GM23248 (cell line): ENCODE measurements around the gene LAMA2. TPM values are rescaled to one million over a fixed set of nuclear protein-coding genes. Genes with fewer than 3 reads are reported as not detected.

Source experiments
- DNase-seq: peaks from one replicate; pipeline ENCODE4 v3.0.0-alpha.2; 2015
- H2AFZ ChIP-seq: fragments of 200-600 bp; sonication (generic); 2 replicates; pipeline ENCODE4 v1.6.1; 2016; ENCODE audit warnings: antibody characterized with exemption
- H3F3A ChIP-seq: fragments of 200-600 bp; sonication (generic); 2 replicates; pipeline ENCODE4 v1.6.1; 2016; ENCODE audit warnings: mild to moderate bottlenecking, antibody characterized with exemption, mixed run types; ENCODE audit not compliant: insufficient read depth
- H3K27ac ChIP-seq: fragments of 200-600 bp; sonication (generic); 2 replicates; pipeline ENCODE4 v1.5.1; 2016; ENCODE audit warnings: mild to moderate bottlenecking
- H3K27me3 ChIP-seq: fragments of 200-600 bp; sonication (generic); replicated peaks from 2 replicates; pipeline ENCODE4 v1.6.1; 2016; ENCODE audit warnings: mild to moderate bottlenecking; ENCODE audit not compliant: insufficient read depth
- H3K36me3 ChIP-seq: fragments of 200-600 bp; sonication (generic); 2 replicates; pipeline ENCODE4 v1.6.1; 2016; ENCODE audit warnings: low read depth, mild to moderate bottlenecking
- H3K4me1 ChIP-seq: fragments of 200-600 bp; sonication (generic); 2 replicates; pipeline ENCODE4 v1.6.1; 2016; ENCODE audit warnings: mild to moderate bottlenecking; ENCODE audit not compliant: insufficient read depth
- H3K4me2 ChIP-seq: fragments of 200-600 bp; sonication (generic); one replicate; pipeline ENCODE4 v1.6.1; 2016; ENCODE audit warnings: mild to moderate bottlenecking; ENCODE audit not compliant: unreplicated experiment
- H3K4me3 ChIP-seq: fragments of 200-600 bp; sonication (generic); 2 replicates; pipeline ENCODE4 v1.5.1; 2016; ENCODE audit warnings: mild to moderate bottlenecking
- H3K79me2 ChIP-seq: fragments of 200-600 bp; sonication (generic); 2 replicates; pipeline ENCODE4 v1.6.1; 2016; ENCODE audit warnings: mild to moderate bottlenecking; ENCODE audit not compliant: insufficient read depth
- H3K9ac ChIP-seq: fragments of 200-600 bp; sonication (generic); 2 replicates; pipeline ENCODE4 v1.6.1; 2016; ENCODE audit warnings: mild to moderate bottlenecking
- H3K9me2 ChIP-seq: fragments of 200-600 bp; sonication (generic); 2 replicates; pipeline ENCODE4 v1.6.1; 2016; ENCODE audit warnings: mixed run types, mild to moderate bottlenecking, moderate library complexity; ENCODE audit not compliant: insufficient read depth
- H3K9me3 ChIP-seq: fragments of 200-600 bp; sonication (generic); one replicate; pipeline ENCODE4 v1.6.1; 2017; ENCODE audit warnings: low read depth
- H4K20me1 ChIP-seq: fragments of 200-600 bp; sonication (generic); 2 replicates; pipeline ENCODE4 v1.6.0; 2016; ENCODE audit not compliant: insufficient read depth
- EZH2 ChIP-seq: fragments of 200-600 bp; sonication (generic); IDR thresholded peaks from 2 replicates; pipeline ENCODE4 v1.6.1; 2018; ENCODE audit warnings: antibody characterized with exemption, mild to moderate bottlenecking; ENCODE audit not compliant: insufficient read depth, poor library complexity, severe bottlenecking
- EZH2phosphoT487 ChIP-seq: fragments of 200-600 bp; sonication (generic); IDR thresholded peaks from 2 replicates; pipeline ENCODE4 v1.6.1; 2018; ENCODE audit warnings: antibody characterized with exemption, moderate library complexity, mild to moderate bottlenecking, low read depth; ENCODE audit not compliant: insufficient read depth
- WGBS, 2 experiments: methylation state at CpG; one replicate each; pipeline ENCODE4 v1.1.6; 2015 to 2017; ENCODE audit warnings: low lambda C conversion rate in 2 of 2, low coverage in 1 of 2; ENCODE audit errors: missing lambda C conversion rate in 2 of 2; 5-methylcytosine and 5-hydroxymethylcytosine counted together
- in situ Hi-C: fragments of 300-500 bp; cut with MboI; formaldehyde crosslinking; loops from 2 replicates; pipeline ENCODE4 v1.15.0; 2020
- polyA plus RNA-seq: library from polyadenylated mRNA; unstranded; fragments of >200 nt; fragmentation: Nextera tagmentation; extraction: Ambion mirVana; gene quantifications from 2 replicates; pipeline ENCODE4 v1.2.1, GENCODE V29; 2016
- total RNA-seq: library from RNA; depleted of rRNA; stranded (reverse); fragments of >200 nt; shearing (Covaris generic); gene quantifications from 2 replicates; pipeline ENCODE4 v1.2.3, GENCODE V29; 2014

LAMA2 gene
- total and polyA plus RNA-seq, 2 experiments from 2014 or later: 8.3 to 31.1 TPM

- 78 to 80% methylated on average over 2 of the region's 2 CpGs for WGBS, 2 experiments
- Histone ChIP-seq H3K9ac (no peak overlapping the region), H4K20me1 (no peaks in the 10 kb centered on the region), H3K9me3 (no peaks in the 10 kb centered on the region), H3K9me2 (no peaks in the 10 kb centered on the region), H3K36me3 (no peaks in the 10 kb centered on the region), H3K27me3 (no peaks in the 10 kb centered on the region), H2AFZ (no peak overlapping the region), H3K27ac (no peak overlapping the region), H3K79me2 (no peaks in the 10 kb centered on the region), H3F3A (no peaks in the 10 kb centered on the region), H3K4me2 (no peak overlapping the region), H3K4me3 (no peak overlapping the region), H3K4me1 (0 out of 2 replicates have a peak, but pooled peaks cover 3% of the 10 kb centered on the region)
- in situ Hi-C loops: no loop called here
- DNase-seq: no peak
- no peak for TF ChIP-seq EZH2
- TF ChIP-seq EZH2phosphoT487: no peak
Observed at GRCh38 chr6:129381885-129382284, 498.9 kb downstream of the LAMA2 start.

GRCh38 chr6:129382916-129383315 is 500.0 kb downstream of the LAMA2 start:
- no peaks in the 10 kb centered on the region for H3K27me3 ChIP-seq
- 88 to 92% methylated on average over 7 of the region's 7 CpGs for WGBS, 2 experiments
- 0 out of 2 replicates have a peak, but pooled peaks cover 6% of the 10 kb centered on the region for H3K36me3 ChIP-seq
- H3K9me3 ChIP-seq: no peaks in the 10 kb centered on the region
- H2AFZ ChIP-seq: no peak overlapping the region
- TF ChIP-seq EZH2: no peak
- TF ChIP-seq EZH2phosphoT487: no peak
- H3K9ac ChIP-seq: no peak overlapping the region
- no peak overlapping the region for H3K4me3 ChIP-seq
- no peak overlapping the region for H3K4me2 ChIP-seq
- in situ Hi-C loops: no loop called here
- no peaks in the 10 kb centered on the region for H3K79me2 ChIP-seq
- DNase-seq: no peak
- no peak overlapping the region for H3K27ac ChIP-seq
- H3F3A ChIP-seq: no peaks in the 10 kb centered on the region
- H3K9me2 ChIP-seq: no peaks in the 10 kb centered on the region
- 0 out of 2 replicates have a peak, but pooled peaks cover 3% of the 10 kb centered on the region for H3K4me1 ChIP-seq
- H4K20me1 ChIP-seq: no peaks in the 10 kb centered on the region

- no peak for DNase-seq
- 0 out of 2 replicates have a peak, but pooled peaks cover 6% of the 10 kb centered on the region for H3K36me3 ChIP-seq
- 0 out of 2 replicates have a peak, but pooled peaks cover 3% of the 10 kb centered on the region for H3K4me1 ChIP-seq
Observed at GRCh38 chr6:129385117-129385516, 502.2 kb downstream of the LAMA2 start.

GRCh38 chr6:129390900-129391299 is 508.0 kb downstream of the LAMA2 start:
- in situ Hi-C loops: no loop called here
- H4K20me1 ChIP-seq: no peaks in the 10 kb centered on the region
- H3K9me2 ChIP-seq: no peaks in the 10 kb centered on the region
- H3K27me3 ChIP-seq: no peaks in the 10 kb centered on the region
- no peak overlapping the region for H3K27ac ChIP-seq
- H2AFZ ChIP-seq: no peak overlapping the region
- H3K9me3 ChIP-seq: no peaks in the 10 kb centered on the region
- H3K36me3 ChIP-seq: 0 out of 2 replicates have a peak, but pooled peaks cover 6% of the 10 kb centered on the region
- DNase-seq: no peak
- no peak overlapping the region for H3K4me3 ChIP-seq
- WGBS, 2 experiments: 82 to 94% methylated on average over 2 of the region's 2 CpGs
- no peaks in the 10 kb centered on the region for H3K4me1 ChIP-seq
- H3K9ac ChIP-seq: no peak overlapping the region
- H3F3A ChIP-seq: no peaks in the 10 kb centered on the region
- TF ChIP-seq EZH2 (no peak), EZH2phosphoT487 (no peak)
- H3K79me2 ChIP-seq: no peaks in the 10 kb centered on the region
- no peak overlapping the region for H3K4me2 ChIP-seq

More at GRCh38 chr6:129385117-129385516, 502.2 kb downstream of the LAMA2 start:
- no peaks in the 10 kb centered on the region for H3K79me2 ChIP-seq
- H3K4me3 ChIP-seq: no peak overlapping the region
- no peak overlapping the region for H3K4me2 ChIP-seq
- no peak overlapping the region for H2AFZ ChIP-seq
- WGBS, 2 experiments: 94 to 100% methylated on average over 1 of the region's 1 CpG
- in situ Hi-C loops: no loop called here
- H3K27ac ChIP-seq: no peak overlapping the region
- H3K9me3 ChIP-seq: no peaks in the 10 kb centered on the region
- H4K20me1 ChIP-seq: no peaks in the 10 kb centered on the region
- no peaks in the 10 kb centered on the region for H3F3A ChIP-seq
- no peaks in the 10 kb centered on the region for H3K27me3 ChIP-seq
- TF ChIP-seq EZH2 (no peak), EZH2phosphoT487 (no peak)
- H3K9me2 ChIP-seq: no peaks in the 10 kb centered on the region
- H3K9ac ChIP-seq: no peak overlapping the region

- H3K79me2 ChIP-seq: no peaks in the 10 kb centered on the region
- no peaks in the 10 kb centered on the region for H3F3A ChIP-seq
- no peaks in the 10 kb centered on the region for H3K4me1 ChIP-seq
- TF ChIP-seq EZH2phosphoT487: no peak
- TF ChIP-seq EZH2: no peak
- no peak for DNase-seq
- H4K20me1 ChIP-seq: no peaks in the 10 kb centered on the region
- no peak overlapping the region for H3K9ac ChIP-seq
- H3K27ac ChIP-seq: no peak overlapping the region
- H3K9me3 ChIP-seq: no peaks in the 10 kb centered on the region
- no peaks in the 10 kb centered on the region for H3K9me2 ChIP-seq
- no peak overlapping the region for H2AFZ ChIP-seq
- no peaks in the 10 kb centered on the region for H3K27me3 ChIP-seq
- no peak overlapping the region for H3K4me2 ChIP-seq
- 99 to 100% methylated on average over 2 of the region's 2 CpGs for whole genome bisulfite sequencing, 2 experiments
- H3K36me3 ChIP-seq: no peaks in the 10 kb centered on the region
- in situ Hi-C loops: no loop called here
- no peak overlapping the region for H3K4me3 ChIP-seq
Observed at GRCh38 chr6:129393654-129394053, 510.7 kb downstream of the LAMA2 start.
